ENCODE results near the gene WDR44. TPM values are rescaled to one million over a fixed set of nuclear protein-coding genes. Genes with fewer than 3 reads are reported as not detected.

Gene WDR44
- total RNA-seq, 2 donors from 2014 or later = 13.9 to 14.7 TPM

DNA sequence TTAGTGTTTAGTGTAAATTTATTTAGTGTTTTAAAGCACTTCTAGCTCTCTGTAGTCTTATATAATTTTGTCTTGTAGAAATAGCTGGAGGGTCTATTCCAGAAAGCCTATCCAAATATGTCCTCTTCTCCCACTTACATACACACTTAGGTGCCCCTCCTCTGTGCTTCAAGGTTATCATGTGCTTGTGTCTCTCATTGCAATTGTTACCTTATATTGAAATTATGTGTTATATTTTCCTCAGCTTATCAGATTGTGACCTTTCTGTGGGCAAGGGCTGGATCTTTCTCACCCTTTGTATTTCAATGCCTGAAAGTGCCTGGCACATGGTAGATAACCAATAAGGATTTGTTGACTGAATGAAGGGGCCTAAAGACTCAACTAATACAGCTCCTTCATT lies 18.4 kb downstream of the WDR44 start:
- H3K27me3 ChIP-seq = no peaks in the 10 kb centered on the region

DNA sequence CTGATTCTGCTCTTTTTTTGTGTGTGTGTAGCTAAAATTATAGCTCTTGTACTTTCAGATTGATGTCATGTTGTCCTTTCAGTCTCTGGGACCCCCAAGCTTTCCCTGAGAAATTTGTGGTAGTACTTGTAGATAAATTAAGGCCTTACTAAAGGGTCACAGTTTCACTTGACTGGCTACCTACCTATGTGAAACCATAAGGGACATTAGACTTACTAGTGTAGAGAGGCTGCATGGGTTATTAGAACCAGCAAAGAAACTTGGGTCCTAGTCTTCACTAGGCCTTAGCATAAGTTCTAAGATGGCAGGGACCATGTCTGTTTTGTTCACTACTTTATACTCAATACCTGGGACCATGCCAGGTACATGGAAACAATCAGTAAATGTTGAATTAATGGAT lies 21.4 kb downstream of the WDR44 start:
- Histone ChIP-seq H3K4me3 (no peak overlapping the region), H3K36me3 (no peaks in the 10 kb centered on the region), H3K9me3 (no peaks in the 10 kb centered on the region), H3K27ac (no peak overlapping the region), H3K4me1 (no peaks in the 10 kb centered on the region), H3K27me3 (no peaks in the 10 kb centered on the region)
- no peak for DNase-seq (ENCODE audit: low spot score)
- TF ChIP-seq, protein P1, sequence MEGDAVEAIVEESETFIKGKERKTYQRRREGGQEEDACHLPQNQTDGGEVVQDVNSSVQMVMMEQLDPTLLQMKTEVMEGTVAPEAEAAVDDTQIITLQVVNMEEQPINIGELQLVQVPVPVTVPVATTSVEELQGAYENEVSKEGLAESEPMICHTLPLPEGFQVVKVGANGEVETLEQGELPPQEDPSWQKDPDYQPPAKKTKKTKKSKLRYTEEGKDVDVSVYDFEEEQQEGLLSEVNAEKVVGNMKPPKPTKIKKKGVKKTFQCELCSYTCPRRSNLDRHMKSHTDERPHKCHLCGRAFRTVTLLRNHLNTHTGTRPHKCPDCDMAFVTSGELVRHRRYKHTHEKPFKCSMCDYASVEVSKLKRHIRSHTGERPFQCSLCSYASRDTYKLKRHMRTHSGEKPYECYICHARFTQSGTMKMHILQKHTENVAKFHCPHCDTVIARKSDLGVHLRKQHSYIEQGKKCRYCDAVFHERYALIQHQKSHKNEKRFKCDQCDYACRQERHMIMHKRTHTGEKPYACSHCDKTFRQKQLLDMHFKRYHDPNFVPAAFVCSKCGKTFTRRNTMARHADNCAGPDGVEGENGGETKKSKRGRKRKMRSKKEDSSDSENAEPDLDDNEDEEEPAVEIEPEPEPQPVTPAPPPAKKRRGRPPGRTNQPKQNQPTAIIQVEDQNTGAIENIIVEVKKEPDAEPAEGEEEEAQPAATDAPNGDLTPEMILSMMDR (IDR thresholded peaks at IDR 0.05) = no peak

More for the DNA sequence above, 18.4 kb downstream of the WDR44 start:
- Histone ChIP-seq H3K27ac (no peak overlapping the region), H3K36me3 (no peaks in the 10 kb centered on the region), H3K9me3 (no peaks in the 10 kb centered on the region), H3K4me3 (no peak overlapping the region), H3K4me1 (no peaks in the 10 kb centered on the region)
- no peak for DNase-seq (ENCODE audit: low spot score)
- TF ChIP-seq, protein P1 (IDR thresholded peaks at IDR 0.05) = no peak

DNA sequence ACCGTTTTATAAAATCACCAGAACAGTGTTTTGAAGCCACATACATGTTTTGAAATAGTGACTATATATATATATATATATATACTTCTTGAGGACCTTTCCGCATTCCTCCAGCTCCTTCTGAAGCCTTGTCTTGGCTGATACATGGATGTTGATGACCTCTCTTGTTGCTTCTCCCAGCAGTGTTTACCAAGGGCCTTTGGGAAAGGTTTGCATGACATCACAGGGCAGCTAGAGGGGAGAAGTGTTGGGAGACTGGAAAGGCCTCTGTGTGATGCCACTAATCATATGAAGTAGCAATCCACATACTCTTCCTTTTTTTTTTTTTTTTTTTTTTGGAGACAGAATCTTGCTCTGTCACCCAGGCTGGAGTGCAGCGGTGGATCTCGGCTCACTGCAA lies 22.5 kb downstream of the WDR44 start:
- Histone ChIP-seq H3K27ac (no peak overlapping the region), H3K4me3 (no peak overlapping the region), H3K4me1 (no peaks in the 10 kb centered on the region), H3K36me3 (no peaks in the 10 kb centered on the region), H3K27me3 (no peaks in the 10 kb centered on the region), H3K9me3 (no peaks in the 10 kb centered on the region)
- TF ChIP-seq, protein P1 (IDR thresholded peaks at IDR 0.05) = no peak
- DNase-seq (ENCODE audit: low spot score) = no peak

DNA sequence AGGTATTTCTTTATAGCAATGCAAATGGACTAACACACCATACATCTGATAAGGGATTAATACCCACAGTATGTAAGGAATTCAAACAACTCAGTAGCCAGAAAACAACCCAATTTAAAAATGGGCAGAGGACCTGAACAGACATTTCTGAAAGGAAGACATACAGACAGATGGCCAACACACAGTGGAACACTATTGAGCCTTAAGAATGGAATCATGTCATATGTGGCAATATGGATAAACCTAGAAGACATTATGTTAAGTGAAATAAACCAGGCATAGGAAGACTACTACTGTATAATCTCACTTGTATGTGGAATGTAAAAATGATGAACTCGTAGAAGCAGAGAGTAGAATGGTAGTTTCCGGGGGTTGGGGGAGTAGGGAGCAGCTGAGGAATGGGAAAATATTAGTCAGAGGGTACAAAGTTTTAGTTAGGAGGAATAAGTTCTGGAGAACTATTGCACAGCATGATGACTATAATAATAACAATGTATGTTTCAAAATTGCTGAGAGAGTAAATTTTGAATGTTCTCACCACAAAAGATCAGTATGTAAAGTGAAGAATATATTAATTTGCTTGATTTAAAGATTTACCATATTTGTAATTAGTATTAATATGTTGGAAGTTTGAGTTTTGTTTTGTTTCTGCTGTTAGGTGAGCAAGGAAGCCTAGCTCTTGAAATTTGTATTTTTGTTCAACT lies 25.2 kb downstream of the WDR44 start:
- Histone ChIP-seq H3K4me1 (no peaks in the 10 kb centered on the region), H3K9me3 (no peaks in the 10 kb centered on the region), H3K36me3 (no peaks in the 10 kb centered on the region), H3K27me3 (no peaks in the 10 kb centered on the region), H3K4me3 (no peak overlapping the region), H3K27ac (no peak overlapping the region)
- TF ChIP-seq, protein P1 (IDR thresholded peaks at IDR 0.05) = no peak
- no peak for DNase-seq (ENCODE audit: low spot score)

DNA sequence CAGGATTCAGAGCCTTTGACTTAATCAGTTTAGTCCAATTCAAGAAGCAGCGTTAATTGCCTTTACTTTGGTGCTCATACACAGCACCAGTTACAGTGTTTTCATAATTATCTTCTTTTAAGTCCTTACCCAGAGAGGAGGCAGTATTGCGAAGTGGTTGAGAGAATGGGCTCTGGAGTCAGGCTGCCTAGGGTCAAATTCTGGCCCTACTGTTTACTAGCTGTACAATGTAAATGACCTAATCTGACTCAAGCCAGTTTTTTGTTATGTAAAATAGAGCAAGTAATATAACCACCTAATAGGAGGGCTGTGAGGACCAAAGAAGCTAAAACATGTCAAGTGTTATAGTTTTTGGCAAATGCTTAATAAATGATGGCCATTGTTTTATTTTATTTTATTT lies 27.6 kb downstream of the WDR44 start:
- TF ChIP-seq, protein P1 (IDR thresholded peaks at IDR 0.05) = no peak
- no peak overlapping the region for H3K27ac ChIP-seq
- no peak for DNase-seq (ENCODE audit: low spot score)
- no peaks in the 10 kb centered on the region for H3K27me3 ChIP-seq
- H3K9me3 ChIP-seq = no peaks in the 10 kb centered on the region
- no peaks in the 10 kb centered on the region for H3K36me3 ChIP-seq
- H3K4me3 ChIP-seq = no peak overlapping the region
- H3K4me1 ChIP-seq = no peaks in the 10 kb centered on the region

DNA sequence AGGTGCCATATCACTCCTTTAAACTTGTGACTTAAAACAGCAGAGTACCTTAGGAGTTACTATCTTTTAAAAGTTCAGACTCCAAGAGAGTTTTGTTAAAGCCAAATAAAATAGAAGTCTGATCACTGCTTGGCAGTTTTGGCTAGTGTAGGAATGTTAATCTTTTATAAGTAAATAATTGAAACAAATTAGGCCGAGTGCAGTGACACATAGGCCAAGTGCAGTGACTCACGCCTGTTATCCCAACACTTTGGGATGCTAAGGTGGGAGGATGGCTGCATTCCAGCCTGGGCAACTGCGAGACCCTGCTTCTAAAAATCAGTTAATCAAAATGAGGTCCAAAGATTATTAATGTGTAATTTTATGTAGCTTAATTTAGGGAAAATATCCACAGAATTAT lies 37.2 kb downstream of the WDR44 start:
- TF ChIP-seq, protein P1 (IDR thresholded peaks at IDR 0.05) = no peak
- no peaks in the 10 kb centered on the region for H3K4me1 ChIP-seq
- H3K27me3 ChIP-seq = no peaks in the 10 kb centered on the region
- no peak overlapping the region for H3K27ac ChIP-seq
- DNase-seq (ENCODE audit: low spot score) = no peak
- no peaks in the 10 kb centered on the region for H3K9me3 ChIP-seq
- H3K36me3 ChIP-seq = no peaks in the 10 kb centered on the region
- H3K4me3 ChIP-seq = no peak overlapping the region

Measured in right atrium auricular region (tissue), 2 donors.